ENCODE results near the gene MBD3L2. TPM values are rescaled to one million over a fixed set of nuclear protein-coding genes. Genes with fewer than 3 reads are reported as not detected.
"Not testable (repeated sequence)": the region's sequence is repeated elsewhere in the genome, so short reads cannot be mapped to it uniquely, and the experiment has no call there.

MBD3L2 gene
- not detected for total RNA-seq

- ATAC-seq; intact Hi-C loops (cut with DNase I); DNase-seq (ENCODE audit: low spot score): not testable (repeated sequence)
These were observed at the start of gene MBD3L2 for GRCh38 chr19:7049021-7049420. Gene MBD3L2, plus strand, starts transcription at chr19:7049321. Its CDS starts 53 bp downstream, at chr19:7049374.

GRCh38 chr19:6999933-7000332, 49.2 kb upstream of the MBD3L2 start:
- intact Hi-C loops (cut with DNase I), result no loop called here
- DNase-seq (ENCODE audit: low spot score), result no peak
- no peak for ATAC-seq

- no peak for ATAC-seq
- no peak for DNase-seq (ENCODE audit: low spot score)
- intact Hi-C loops (cut with DNase I), result no loop called here
These were observed 48.8 kb upstream of the MBD3L2 start for GRCh38 chr19:7000333-7000732.

GRCh38 chr19:7000816-7001215, 48.3 kb upstream of the MBD3L2 start:
- intact Hi-C loops (cut with DNase I), result no loop called here
- ATAC-seq (no peak), DNase-seq (ENCODE audit: low spot score) (no peak)

GRCh38 chr19:7004313-7004931, 44.7 kb upstream of the MBD3L2 start:
- ATAC-seq, result no peak
- DNase-seq (ENCODE audit: low spot score), result no peak
- intact Hi-C loops (cut with DNase I), result no loop called here

GRCh38 chr19:7006135-7006704, 42.9 kb upstream of the MBD3L2 start:
- intact Hi-C loops (cut with DNase I), result no loop called here
- ATAC-seq (no peak), DNase-seq (ENCODE audit: low spot score) (no peak)

GRCh38 chr19:7007859-7008258, 41.3 kb upstream of the MBD3L2 start:
- intact Hi-C loops (cut with DNase I), result no loop called here
- DNase-seq (ENCODE audit: low spot score) (no peak), ATAC-seq (no peak)

- ATAC-seq, result no peak
- intact Hi-C loops (cut with DNase I), result no loop called here
- DNase-seq (ENCODE audit: low spot score), result no peak
These were observed 38.2 kb upstream of the MBD3L2 start for GRCh38 chr19:7010722-7011593.

- intact Hi-C loops (cut with DNase I), result no loop called here
- DNase-seq (ENCODE audit: low spot score) (no peak), ATAC-seq (no peak)
These were observed 35.4 kb upstream of the MBD3L2 start for GRCh38 chr19:7013678-7014077.

GRCh38 chr19:7018828-7019227, 30.3 kb upstream of the MBD3L2 start:
- no peak for DNase-seq (ENCODE audit: low spot score)
- no peak for ATAC-seq
- intact Hi-C loops (cut with DNase I), result no loop called here

GRCh38 chr19:7021331-7021730, 27.8 kb upstream of the MBD3L2 start, which contains the start of gene MBD3L2B:
Gene MBD3L2B, minus strand, starts transcription at chr19:7021431. Its CDS starts 34 bp downstream, at chr19:7021397.
- intact Hi-C loops (cut with DNase I); ATAC-seq; DNase-seq (ENCODE audit: low spot score): not testable (repeated sequence)

- DNase-seq (ENCODE audit: low spot score); intact Hi-C loops (cut with DNase I); ATAC-seq: not testable (repeated sequence)
These were observed 20.3 kb upstream of the MBD3L2 start for GRCh38 chr19:7028790-7029189.

- DNase-seq (ENCODE audit: low spot score); intact Hi-C loops (cut with DNase I); ATAC-seq: not testable (repeated sequence)
These were observed 18.8 kb upstream of the MBD3L2 start, which contains the start of gene MBD3L5 for GRCh38 chr19:7030278-7030677. Gene MBD3L5, plus strand, starts transcription at chr19:7030578. Its CDS starts 34 bp downstream, at chr19:7030612.

GRCh38 chr19:7040079-7040478, 9.0 kb upstream of the MBD3L2 start, which contains the start of gene MBD3L4:
Gene MBD3L4, minus strand, starts transcription at chr19:7040179. Its CDS starts 35 bp downstream, at chr19:7040144.
- ATAC-seq; intact Hi-C loops (cut with DNase I); DNase-seq (ENCODE audit: low spot score): not testable (repeated sequence)

- ATAC-seq; DNase-seq (ENCODE audit: low spot score); intact Hi-C loops (cut with DNase I): not testable (repeated sequence)
These were observed 7.6 kb upstream of the MBD3L2 start for GRCh38 chr19:7041563-7041962.

- intact Hi-C loops (cut with DNase I); ATAC-seq; DNase-seq (ENCODE audit: low spot score): not testable (repeated sequence)
These were observed 2.3 kb downstream of the MBD3L2 start for GRCh38 chr19:7051421-7051820.

GRCh38 chr19:7052896-7053295, 3.8 kb downstream of the MBD3L2 start:
- ATAC-seq; DNase-seq (ENCODE audit: low spot score); intact Hi-C loops (cut with DNase I): not testable (repeated sequence)

GRCh38 chr19:7054635-7055368, 5.7 kb downstream of the MBD3L2 start:
- ATAC-seq; DNase-seq (ENCODE audit: low spot score): not testable (repeated sequence)

GRCh38 chr19:7055679-7056078, 6.6 kb downstream of the MBD3L2 start:
- intact Hi-C loops (cut with DNase I); ATAC-seq; DNase-seq (ENCODE audit: low spot score): not testable (repeated sequence)

More at GRCh38 chr19:7054635-7055368, 5.7 kb downstream of the MBD3L2 start:
- intact Hi-C loops (cut with DNase I), result not testable (repeated sequence)
